Thoracic aorta (tissue), 2 donors: ENCODE data around the gene PRSS38. TPM values are rescaled to one million over a fixed set of nuclear protein-coding genes. Genes with fewer than 3 reads are reported as not detected.

ENCODE experiments used
- ATAC-seq: fragments of 150-250 bp; one replicate; pipeline ENCODE4 v1.8.0; 2017; ENCODE audit warnings: low read depth; ENCODE audit not compliant: insufficient number of reproducible peaks, low FRiP score
- DNase-seq: peaks from one replicate; pipeline ENCODE4 v3.0.0-alpha.2; 2020; ENCODE audit warnings: low spot score
- H3K27ac ChIP-seq, 2 donors: fragments of 200-600 bp; sonication (generic); 1 replicate in 1 of 2; 2 replicates in 1 of 2; pipeline ENCODE4 v1.5.1; 2016; ENCODE audit warnings: mild to moderate bottlenecking in 2 of 2, moderate library complexity in 2 of 2
- H3K27me3 ChIP-seq: fragments of 200-600 bp; sonication (generic); replicated peaks from 2 replicates; pipeline ENCODE4 v1.6.0; 2016; ENCODE audit warnings: mild to moderate bottlenecking; ENCODE audit not compliant: insufficient read depth
- H3K36me3 ChIP-seq: fragments of 200-600 bp; sonication (generic); one replicate; pipeline ENCODE4 v1.5.1; 2016
- H3K4me1 ChIP-seq, 2 donors: fragments of 200-600 bp; sonication (generic); 1 replicate in 1 of 2; 2 replicates in 1 of 2; pipeline versions ENCODE4 v1.5.1 to v1.6.0; 2016; ENCODE audit warnings: low read depth in 2 of 2, mild to moderate bottlenecking in 1 of 2; ENCODE audit not compliant: control insufficient read depth in 1 of 2
- H3K4me3 ChIP-seq: fragments of 200-600 bp; sonication (generic); 2 replicates; pipeline ENCODE4 v1.5.1; 2016; ENCODE audit warnings: mild to moderate bottlenecking
- H3K9me3 ChIP-seq: fragments of 200-600 bp; sonication (generic); 2 replicates; pipeline ENCODE4 v1.5.1; 2016
- total RNA-seq, 2 donors: library from RNA; depleted of rRNA; stranded (reverse); fragments of >200 nt; gene quantifications; one replicate each; pipeline versions ENCODE4 v1.1.0 to v1.2.3, GENCODE V29; 2016
- TF ChIP-seq, protein P1 (sequence below): fragments of 200-600 bp; sonication (generic); IDR thresholded peaks from one replicate; pipeline ENCODE4 v1.5.1; 2019; ENCODE audit warnings: antibody characterized with exemption

PRSS38 gene
- total RNA-seq, 2 donors from 2014 or later, result not detected

- Histone ChIP-seq H3K4me3 (peak overlapping the region; percentile 93), H3K4me1 (peaks cover 12 to 23% of the 10 kb centered on the region in 2 donors), H3K9me3 (no peaks in the 10 kb centered on the region), H3K27me3 (no peaks in the 10 kb centered on the region), H3K36me3 (no peaks in the 10 kb centered on the region), H3K27ac (peak overlapping the region; percentile 59 to 62)
- TF ChIP-seq, protein P1, sequence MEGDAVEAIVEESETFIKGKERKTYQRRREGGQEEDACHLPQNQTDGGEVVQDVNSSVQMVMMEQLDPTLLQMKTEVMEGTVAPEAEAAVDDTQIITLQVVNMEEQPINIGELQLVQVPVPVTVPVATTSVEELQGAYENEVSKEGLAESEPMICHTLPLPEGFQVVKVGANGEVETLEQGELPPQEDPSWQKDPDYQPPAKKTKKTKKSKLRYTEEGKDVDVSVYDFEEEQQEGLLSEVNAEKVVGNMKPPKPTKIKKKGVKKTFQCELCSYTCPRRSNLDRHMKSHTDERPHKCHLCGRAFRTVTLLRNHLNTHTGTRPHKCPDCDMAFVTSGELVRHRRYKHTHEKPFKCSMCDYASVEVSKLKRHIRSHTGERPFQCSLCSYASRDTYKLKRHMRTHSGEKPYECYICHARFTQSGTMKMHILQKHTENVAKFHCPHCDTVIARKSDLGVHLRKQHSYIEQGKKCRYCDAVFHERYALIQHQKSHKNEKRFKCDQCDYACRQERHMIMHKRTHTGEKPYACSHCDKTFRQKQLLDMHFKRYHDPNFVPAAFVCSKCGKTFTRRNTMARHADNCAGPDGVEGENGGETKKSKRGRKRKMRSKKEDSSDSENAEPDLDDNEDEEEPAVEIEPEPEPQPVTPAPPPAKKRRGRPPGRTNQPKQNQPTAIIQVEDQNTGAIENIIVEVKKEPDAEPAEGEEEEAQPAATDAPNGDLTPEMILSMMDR, result no peak
- peak; percentile 17 for ATAC-seq
- DNase-seq, result no peak
Measured at GRCh38 chr1:227788271-227789083, 27.0 kb upstream of the PRSS38 start.

- DNase-seq (no peak), ATAC-seq (no peak)
- H3K4me1 ChIP-seq, result peaks cover 12 to 31% of the 10 kb centered on the region in 2 donors
- peak overlapping the region in 1 of 2 donors; percentile 62 for H3K27ac ChIP-seq
- peak overlapping the region; percentile 93 for H3K4me3 ChIP-seq
- no peaks in the 10 kb centered on the region for H3K36me3 ChIP-seq
- no peaks in the 10 kb centered on the region for H3K27me3 ChIP-seq
- no peaks in the 10 kb centered on the region for H3K9me3 ChIP-seq
- TF ChIP-seq, protein P1, result no peak
Measured at GRCh38 chr1:227789084-227790033, 26.1 kb upstream of the PRSS38 start.

DNA sequence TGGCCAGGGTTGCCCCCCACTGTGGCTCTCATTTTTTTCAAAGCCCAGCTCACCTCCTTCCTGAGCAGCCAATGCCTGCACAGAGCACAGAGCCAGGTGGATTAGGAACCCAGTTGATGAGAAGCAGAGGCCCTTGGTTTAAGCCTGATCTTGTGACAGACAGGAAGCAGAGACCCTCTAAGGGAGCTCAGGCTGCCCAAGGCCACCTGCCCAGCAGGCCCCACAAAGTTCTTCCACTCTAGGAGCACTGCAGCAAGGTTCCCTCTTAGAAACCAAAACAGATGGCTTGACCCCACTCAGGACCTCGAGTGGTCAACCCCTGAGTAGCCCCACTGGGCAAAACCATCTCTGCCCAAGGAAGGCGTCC, 25.5 kb upstream of the PRSS38 start:
- peaks cover 17 to 37% of the 10 kb centered on the region in 2 donors for H3K4me1 ChIP-seq
- TF ChIP-seq, protein P1, result no peak
- no peak overlapping the region for H3K4me3 ChIP-seq
- no peaks in the 10 kb centered on the region for H3K27me3 ChIP-seq
- H3K27ac ChIP-seq, result no peak overlapping the region
- H3K36me3 ChIP-seq, result no peaks in the 10 kb centered on the region
- H3K9me3 ChIP-seq, result no peaks in the 10 kb centered on the region
- no peak for ATAC-seq
- DNase-seq, result no peak

GRCh38 chr1:227790868-227791267, 24.6 kb upstream of the PRSS38 start:
- H3K4me1 ChIP-seq, result peaks cover 17 to 35% of the 10 kb centered on the region in 2 donors

More at GRCh38 chr1:227790868-227791267, 24.6 kb upstream of the PRSS38 start:
- no peak overlapping the region for H3K27ac ChIP-seq
- H3K4me3 ChIP-seq, result no peak overlapping the region
- no peak for ATAC-seq
- no peaks in the 10 kb centered on the region for H3K36me3 ChIP-seq
- TF ChIP-seq, protein P1, result no peak
- no peaks in the 10 kb centered on the region for H3K27me3 ChIP-seq
- no peaks in the 10 kb centered on the region for H3K9me3 ChIP-seq
- no peak for DNase-seq
